Measurements from ENCODE around the gene SNCAIP. TPM values are rescaled to one million over a fixed set of nuclear protein-coding genes. Genes with fewer than 3 reads are reported as not detected.
A peak's percentile ranks its signal among the peaks of the same experiment; 100 is the strongest.

SNCAIP gene
- total and polyA plus RNA-seq, 2 of the 4 experiments (the other 2 are of a cell fraction), result 15.3 to 19.0 TPM

- Histone ChIP-seq H2BK20ac (ENCODE audit: low read depth, low read length) (no peak overlapping the region), H2BK5ac (ENCODE audit: low read depth, low read length, poor library complexity, severe bottlenecking) (no peak overlapping the region), H3K9me3 (ENCODE audit: control insufficient read depth, insufficient read depth, low read length) (no peaks in the 10 kb centered on the region), H3K4me1 (ENCODE audit: control insufficient read depth, insufficient read depth, low read length) (no peaks in the 10 kb centered on the region), H3K27me3 (ENCODE audit: control insufficient read depth, insufficient read depth, low read length) (no peaks in the 10 kb centered on the region), H3K18ac (ENCODE audit: low read depth, low read length) (no peak overlapping the region), H4K20me1 (ENCODE audit: insufficient read depth, low read length) (no peaks in the 10 kb centered on the region), H4K5ac (ENCODE audit: low read depth, low read length) (no peak overlapping the region), H2AK5ac (ENCODE audit: low read depth, low read length) (no peak overlapping the region), H3K23ac (ENCODE audit: low read depth, low read length) (no peak overlapping the region), H3K36me3 (ENCODE audit: control insufficient read depth, insufficient read depth, low read length) (no peaks in the 10 kb centered on the region), H3K9ac (ENCODE audit: low read depth, low read length) (no peak overlapping the region), H4K91ac (ENCODE audit: insufficient read depth, low read depth, low read length) (no peak overlapping the region), H2AFZ (replicated peaks; ENCODE audit: low read length, poor library complexity) (no peak overlapping the region), H3K56ac (ENCODE audit: extremely low read depth, insufficient read depth, low read length) (no peak overlapping the region), H3K4me2 (ENCODE audit: low read depth, low read length) (no peak overlapping the region), H3K9me1 (ENCODE audit: insufficient read depth, low read length) (no peaks in the 10 kb centered on the region), H3K4ac (ENCODE audit: low read depth, low read length) (no peak overlapping the region), H3K4me3 (ENCODE audit: insufficient read depth, low read depth, low read length) (no peak overlapping the region), H3K27ac (ENCODE audit: insufficient read depth, low read length) (no peak overlapping the region), H2BK120ac (ENCODE audit: low read depth, low read length) (no peak overlapping the region), H3K79me1 (ENCODE audit: low read depth in 1 of 2, low read length in 2 of 2) (no peaks in the 10 kb centered on the region), H2BK15ac (ENCODE audit: low read depth, low read length) (no peak overlapping the region), H3K14ac (replicated peaks; ENCODE audit: low read depth, low read length) (no peak overlapping the region), H4K8ac (ENCODE audit: low read depth in 2 of 2, low read length in 2 of 2) (no peak overlapping the region), H2AK9ac (replicated peaks; ENCODE audit: low read depth, low read length, poor library complexity) (no peak overlapping the region)
- no TSS peak for BruUV-seq (replicated peaks)
- in situ Hi-C loops (cut with MboI; ENCODE audit: low sequenced_read_pairs) (no loop called here), dilution Hi-C loops (cut with HindIII; ENCODE audit: low sequenced_read_pairs, unreplicated experiment) (no loop called here), intact Hi-C loops (cut with micrococcal nuclease) (no loop called here)
- no peak for ATAC-seq (ENCODE audit: low read depth)
- WGBS, 2 experiments (ENCODE audit: extremely low coverage in 2 of 2, insufficient read length in 1 of 2), result 100% methylated on average over 1 of the region's 5 CpGs; no CpG with 5 or more reads in 1 of the 2 experiments
- TF ChIP-seq RAD21 (IDR thresholded peaks at IDR 0.05; ENCODE audit: low read length) (no peak), CEBPB (IDR thresholded peaks at IDR 0.05; ENCODE audit: low read depth, low read length) (0 out of 2 replicates have a peak, but pooled peaks have one; percentile 29)
- POLR2A ChIA-PET (ENCODE audit: unreplicated experiment), result no interaction called here
- no peak for DNase-seq
- CTCF ChIA-PET, result interaction anchor here (1.2 kb wide), 1 partner anchor 47 kb away, joined by 3 read pairs; no protein-coding TSS in a partner anchor
Observed at GRCh38 chr5:122473138-122473843, 161.3 kb downstream of the SNCAIP start.

All from IMR-90 (cell line).